NOMO-1 treated with dmso at 0.1 percent for 144 hours (cell line): ENCODE results near the gene WDR47.
A peak's percentile ranks its signal among the peaks of the same experiment; 100 is the strongest.
"Not testable (repeated sequence)": the region's sequence is repeated elsewhere in the genome, so short reads cannot be mapped to it uniquely, and the experiment has no call there.

Experiments used
- DNase-seq: peaks from one replicate; lab custom pipeline; 2025; ENCODE audit not compliant: unreplicated experiment; lab: John Stamatoyannopoulos, UW

The WDR47 gene

DNA sequence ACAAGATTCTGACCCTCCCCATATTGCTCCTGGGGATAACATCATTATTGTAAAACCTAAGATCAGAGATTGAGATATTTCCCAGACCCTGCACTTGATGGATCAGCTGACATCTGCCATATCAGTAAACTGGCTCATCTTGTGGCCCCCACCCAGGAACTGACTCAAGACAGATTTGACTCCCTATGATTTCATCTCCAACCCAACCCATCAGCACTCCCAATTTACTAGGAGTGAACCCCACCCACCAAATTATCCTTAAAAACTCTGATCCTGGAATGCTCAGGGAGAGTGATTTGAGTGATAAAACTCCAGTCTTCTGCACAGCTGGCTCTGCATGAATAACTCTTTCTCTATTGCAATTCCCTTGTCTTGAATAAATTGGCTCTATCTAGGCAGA is 72.6 kb downstream of the WDR47 start:
- no peak for DNase-seq

GRCh38 chr1:108963052-108963686 is 78.7 kb downstream of the WDR47 start, which contains the start of gene CLCC1:
CLCC1 (minus strand) TSS chr1:108963484; CDS start chr1:108950437, 13,047 bp downstream.
- DNase-seq = peak; percentile 79

DNA sequence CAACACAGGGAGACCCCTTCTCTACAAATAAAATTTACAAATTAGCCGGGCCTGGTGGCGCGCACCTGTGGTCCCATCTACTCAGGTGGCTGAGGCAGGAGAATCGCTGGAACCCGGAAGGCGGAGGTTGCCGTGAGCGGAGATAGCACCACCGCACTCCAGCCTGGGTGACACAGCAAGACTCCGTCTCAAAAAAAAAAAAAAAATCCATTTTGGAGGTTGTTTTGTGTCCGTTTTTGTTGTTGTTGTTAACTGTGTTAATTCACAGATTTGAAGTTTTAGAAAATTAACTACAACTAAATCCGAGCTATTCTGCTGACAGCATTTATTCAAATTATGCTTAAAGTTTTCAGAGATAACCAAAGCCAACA is 79.2 kb downstream of the WDR47 start:
- no peak for DNase-seq

GRCh38 chr1:108961752-108962486 is 80.0 kb downstream of the WDR47 start:
- no peak for DNase-seq

- DNase-seq = no peak
These were observed 80.7 kb downstream of the WDR47 start for GRCh38 chr1:108961198-108961597.

- no peak for DNase-seq
These were observed 81.2 kb downstream of the WDR47 start for GRCh38 chr1:108960719-108961118.

- DNase-seq = no peak
These were observed 84.0 kb downstream of the WDR47 start for GRCh38 chr1:108957888-108958287.

- DNase-seq = no peak
These were observed 86.0 kb downstream of the WDR47 start for GRCh38 chr1:108955881-108956280.

- DNase-seq = no peak
These were observed 86.8 kb downstream of the WDR47 start for GRCh38 chr1:108955111-108955510.

DNA sequence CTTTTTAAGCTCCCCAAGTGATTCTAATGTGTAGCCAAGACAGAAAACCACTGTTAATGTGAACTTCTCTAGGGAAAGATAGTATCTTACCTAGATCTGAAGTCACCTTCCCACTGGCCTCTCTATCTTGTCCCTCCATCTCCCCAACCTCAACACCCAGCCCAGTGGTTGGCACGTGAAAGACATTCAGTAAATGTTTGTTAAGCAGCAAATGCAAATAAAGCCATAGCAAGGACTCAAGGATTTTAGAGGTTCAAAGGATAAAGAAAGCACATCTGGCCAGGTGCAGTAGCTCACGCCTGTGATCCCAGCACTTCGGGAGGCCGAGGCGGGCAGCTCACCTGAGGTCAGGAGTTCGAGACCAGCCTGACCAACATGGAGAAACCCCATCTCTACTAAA is 88.5 kb downstream of the WDR47 start:
- DNase-seq = no peak

DNA sequence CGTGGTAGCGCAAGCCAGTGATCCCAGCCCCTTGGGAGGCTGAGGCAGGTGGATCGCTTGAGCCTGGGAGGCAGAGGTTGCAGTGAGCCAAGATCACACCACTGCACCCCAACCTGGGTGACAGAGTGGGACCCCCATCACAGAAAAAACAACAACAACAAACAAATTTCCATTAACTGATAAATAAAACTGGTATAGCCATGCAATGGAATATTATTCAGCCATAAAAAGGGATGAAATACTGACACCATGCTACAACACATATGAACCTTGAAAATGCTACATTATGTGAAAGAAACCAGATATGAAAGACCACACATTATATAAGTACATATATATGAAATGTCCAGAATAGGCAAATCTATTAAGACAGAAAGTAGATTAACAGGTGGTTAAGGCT is 90.7 kb downstream of the WDR47 start:
- DNase-seq = no peak

DNA sequence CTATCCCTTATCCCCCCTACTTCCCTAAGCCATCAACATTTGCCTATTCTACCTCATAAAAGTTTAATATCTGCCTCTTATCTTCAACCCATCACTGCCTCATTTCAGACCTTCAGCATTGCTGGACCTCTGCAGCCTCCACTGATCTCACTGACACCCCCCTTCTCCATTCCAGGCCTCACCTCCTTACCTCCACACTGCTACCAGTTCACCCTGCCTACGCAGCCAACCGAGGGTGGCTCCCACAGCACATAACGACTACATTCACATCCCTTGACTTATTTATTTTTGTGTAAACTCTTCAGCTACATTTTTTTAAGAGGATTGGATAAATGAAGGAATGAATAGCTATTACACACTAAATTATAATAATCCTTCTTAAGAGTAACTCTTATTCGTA is 92.9 kb downstream of the WDR47 start:
- DNase-seq = no peak

GRCh38 chr1:108947871-108948525 is 93.9 kb downstream of the WDR47 start:
- DNase-seq = no peak

GRCh38 chr1:108936170-108936569 is 105.7 kb downstream of the WDR47 start:
- no peak for DNase-seq

DNA sequence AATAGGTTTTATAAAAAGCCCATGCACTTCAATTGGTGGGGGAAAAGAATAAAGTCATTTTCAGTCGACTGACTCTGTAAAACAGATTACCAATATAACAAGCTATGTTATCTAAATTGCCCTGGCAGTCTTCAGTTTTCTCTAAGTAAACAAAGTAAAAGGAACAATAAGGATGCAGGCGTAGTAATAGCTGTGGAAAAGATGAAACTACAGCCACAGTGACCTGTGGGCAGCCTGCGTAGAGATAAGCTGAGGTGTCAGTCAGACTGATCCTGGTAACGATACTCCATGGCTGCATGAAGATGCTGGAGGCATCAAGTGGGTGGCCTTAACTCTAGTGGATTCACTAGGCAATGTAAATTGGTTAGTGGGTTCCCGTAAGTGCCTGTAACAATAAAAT is 108.0 kb downstream of the WDR47 start:
- DNase-seq = no peak

GRCh38 chr1:108927565-108927964 is 114.3 kb downstream of the WDR47 start:
- DNase-seq = not testable (repeated sequence)

GRCh38 chr1:108925920-108926319 is 116.0 kb downstream of the WDR47 start:
- no peak for DNase-seq
